H1 (cell line): ENCODE data around the gene ZNF618. TPM values are rescaled to one million over a fixed set of nuclear protein-coding genes. Genes with fewer than 3 reads are reported as not detected.

Experiments used
- CTCF ChIA-PET: fragments of 300-600 bp; sonication (Branson Sonifier 250); formaldehyde crosslinking; loops from one replicate; lab custom pipeline; 2021; ENCODE audit not compliant: partially characterized antibody; lab: Charles Lee
- POLR2A ChIA-PET: fragments of 300-600 bp; sonication (Branson Sonifier 250); formaldehyde crosslinking; loops from one replicate; lab custom pipeline; 2021; ENCODE audit warnings: inconsistent platforms; ENCODE audit not compliant: partially characterized antibody; lab: Charles Lee
- DNase-seq, 2 experiments: peaks; one replicate each; pipeline versions ENCODE4 v3.0.0 to v3.0.0-alpha.2; 2010 to 2022; ENCODE audit warnings: low spot score in 2 of 2, low read depth in 1 of 2, mixed read lengths in 1 of 2
- FAIRE-seq: peaks from 2 replicates; lab custom pipeline; 2011; peaks lifted over from hg19 to GRCh38; lab: Jason Lieb, UNC
- H2AFZ ChIP-seq: 2 replicates; pipeline ENCODE4 v1.8.1; 2012; ENCODE audit warnings: low read length, inconsistent platforms
- H2AK5ac ChIP-seq: 2 replicates; pipeline ENCODE4 v1.6.1; 2013; ENCODE audit warnings: low read depth, low read length
- H2BK120ac ChIP-seq: replicated peaks from 2 replicates; pipeline ENCODE3; 2013; ENCODE audit warnings: low read depth, low read length, inconsistent platforms
- H2BK12ac ChIP-seq: 2 replicates; pipeline ENCODE4 v1.6.1; 2013; ENCODE audit warnings: low read depth, low read length
- H2BK15ac ChIP-seq: 2 replicates; pipeline ENCODE4 v1.6.1; 2013; ENCODE audit warnings: low read length
- H2BK20ac ChIP-seq: 2 replicates; pipeline ENCODE4 v1.6.1; 2013; ENCODE audit warnings: low read length
- H2BK5ac ChIP-seq: 2 replicates; pipeline ENCODE4 v1.6.1; 2013; ENCODE audit warnings: low read depth, low read length
- H3K14ac ChIP-seq: 2 replicates; pipeline ENCODE4 v1.6.1; 2013; ENCODE audit warnings: inconsistent platforms; ENCODE audit not compliant: insufficient read length
- H3K18ac ChIP-seq: 2 replicates; pipeline ENCODE4 v1.6.1; 2013; ENCODE audit warnings: low read length; ENCODE audit errors: extremely low read depth
- H3K23ac ChIP-seq: 2 replicates; pipeline ENCODE4 v1.6.1; 2013; ENCODE audit warnings: inconsistent platforms; ENCODE audit not compliant: insufficient read length
- H3K23me2 ChIP-seq: 2 replicates; pipeline ENCODE4 v1.6.1; 2013; ENCODE audit warnings: low read depth, low read length
- H3K27ac ChIP-seq: 2 replicates; pipeline ENCODE4 v1.6.1; 2011; ENCODE audit warnings: low read depth, low read length, inconsistent platforms
- H3K27me3 ChIP-seq, 4 experiments: replicated peaks in 1 of 4; 1 replicate in 1 of 4; 2 replicates in 3 of 4; pipeline versions ENCODE4 v1.6.1 to v1.8.1; 2011 to 2013; ENCODE audit warnings: low read length in 3 of 4, mild to moderate bottlenecking in 3 of 4, inconsistent platforms in 2 of 4, mixed read lengths in 2 of 4, moderate library complexity in 1 of 4; ENCODE audit not compliant: control insufficient read depth in 3 of 4, insufficient read depth in 3 of 4; ENCODE audit errors: extremely low read depth in 1 of 4
- H3K36me3 ChIP-seq, 4 experiments: 2 replicates each; pipeline versions ENCODE4 v1.6.1 to v1.8.1; 2011 to 2013; ENCODE audit warnings: mild to moderate bottlenecking in 4 of 4, low read length in 3 of 4, moderate library complexity in 2 of 4, control low read depth in 1 of 4, inconsistent platforms in 1 of 4; ENCODE audit not compliant: insufficient read depth in 4 of 4, control insufficient read depth in 2 of 4
- H3K4ac ChIP-seq: replicated peaks from 2 replicates; pipeline ENCODE3; 2013; ENCODE audit warnings: low read length, low read depth, mixed read lengths, inconsistent platforms; ENCODE audit not compliant: insufficient read length
- H3K4me1 ChIP-seq, 4 experiments: replicated peaks in 1 of 4; 1 replicate in 1 of 4; 2 replicates in 3 of 4; pipeline versions ENCODE4 v1.6.1 to v1.8.1; 2011 to 2013; ENCODE audit warnings: low read length in 3 of 4, inconsistent platforms in 2 of 4, mixed read lengths in 1 of 4; ENCODE audit not compliant: insufficient read depth in 4 of 4, control insufficient read depth in 3 of 4
- H3K4me2 ChIP-seq, 2 experiments: 2 replicates each; pipeline versions ENCODE4 v1.6.1 to v1.8.1; 2011 to 2013; ENCODE audit warnings: low read depth in 2 of 2, low read length in 2 of 2, control low read depth in 1 of 2, inconsistent platforms in 1 of 2, mild to moderate bottlenecking in 1 of 2; ENCODE audit not compliant: insufficient read depth in 1 of 2
- H3K4me3 ChIP-seq, 4 experiments: fragments of 200-600, 300-600 bp in 1 of 4; sonication (generic), shearing (Covaris generic), sonication (Bioruptor Twin) in 1 of 4; 2 replicates each; pipeline versions ENCODE4 v1.5.1 to v1.8.1; 2011 to 2016; ENCODE audit warnings: low read length in 4 of 4, low read depth in 3 of 4, control low read depth in 2 of 4, inconsistent platforms in 2 of 4, mild to moderate bottlenecking in 2 of 4, mixed read lengths in 1 of 4, moderate library complexity in 1 of 4; ENCODE audit not compliant: insufficient read depth in 2 of 4; ENCODE audit errors: extremely low read depth in 1 of 4
- H3K56ac ChIP-seq: replicated peaks from 2 replicates; pipeline ENCODE3; 2013; ENCODE audit warnings: low read depth, mild to moderate bottlenecking, mixed read lengths, low read length, inconsistent platforms; ENCODE audit not compliant: insufficient read length
- H3K79me1 ChIP-seq: 2 replicates; pipeline ENCODE4 v1.6.1; 2013; ENCODE audit warnings: low read depth, low read length, control low read depth
- H3K79me2 ChIP-seq, 2 experiments: 2 replicates each; pipeline versions ENCODE4 v1.6.1 to v1.8.1; 2012 to 2013; ENCODE audit warnings: low read length in 2 of 2, mild to moderate bottlenecking in 2 of 2, inconsistent platforms in 1 of 2; ENCODE audit not compliant: insufficient read depth in 2 of 2, control insufficient read depth in 1 of 2
- H3K9ac ChIP-seq, 4 experiments: replicated peaks in 1 of 4; 1 replicate in 1 of 4; 2 replicates in 3 of 4; pipeline versions ENCODE4 v1.6.1 to v1.8.1; 2011 to 2013; ENCODE audit warnings: low read depth in 3 of 4, low read length in 3 of 4, control low read depth in 2 of 4, mild to moderate bottlenecking in 2 of 4, moderate library complexity in 2 of 4, inconsistent platforms in 1 of 4; ENCODE audit errors: extremely low read depth in 1 of 4
- H3K9me3 ChIP-seq, 2 experiments: 2 replicates each; pipeline versions ENCODE4 v1.6.1 to v1.8.1; 2012 to 2013; ENCODE audit warnings: mild to moderate bottlenecking in 2 of 2, moderate library complexity in 2 of 2, control low read depth in 1 of 2, inconsistent platforms in 1 of 2, low read depth in 1 of 2, low read length in 1 of 2, mixed read lengths in 1 of 2; ENCODE audit not compliant: insufficient read depth in 2 of 2
- H4K20me1 ChIP-seq, 2 experiments: replicated peaks in 1 of 2; 2 replicates each; pipeline versions ENCODE3 to v1.8.1; 2011 to 2013; ENCODE audit warnings: inconsistent platforms in 2 of 2, low read length in 2 of 2, mild to moderate bottlenecking in 1 of 2; ENCODE audit not compliant: insufficient read depth in 2 of 2, control insufficient read depth in 1 of 2
- H4K5ac ChIP-seq: 2 replicates; pipeline ENCODE4 v1.6.1; 2013; ENCODE audit warnings: low read length, low read depth, mixed read lengths, inconsistent platforms; ENCODE audit not compliant: insufficient read length
- H4K8ac ChIP-seq: 2 replicates; pipeline ENCODE4 v1.8.0; 2013; ENCODE audit warnings: mild to moderate bottlenecking, moderate library complexity, low read length, inconsistent platforms; ENCODE audit not compliant: insufficient read depth; ENCODE audit errors: extremely low read depth
- H4K91ac ChIP-seq: replicated peaks from 2 replicates; pipeline ENCODE3; 2013; ENCODE audit warnings: low read length, mixed read lengths, inconsistent platforms; ENCODE audit not compliant: insufficient read length
- ATF2 ChIP-seq: IDR thresholded peaks from 2 replicates; pipeline ENCODE4 v1.6.1; 2012; ENCODE audit warnings: low read length, inconsistent platforms
- WGBS, 2 experiments: shearing (Covaris generic) in 1 of 2; methylation state at CpG; one replicate each; pipeline versions ENCODE4 v1.1.6 to v1.1.7; 2013 to 2015; ENCODE audit warnings: low lambda C conversion rate in 2 of 2, mixed read lengths in 2 of 2, inconsistent platforms in 1 of 2, low coverage in 1 of 2, missing lambda C conversion rate in 1 of 2; ENCODE audit not compliant: insufficient replicate concordance in 2 of 2, insufficient coverage in 1 of 2, insufficient read length in 1 of 2; ENCODE audit errors: extremely low coverage in 1 of 2, missing lambda C conversion rate in 1 of 2; 5-methylcytosine and 5-hydroxymethylcytosine counted together
- polyA plus RNA-seq, 7 experiments: library from polyadenylated mRNA; depleted of rRNA in 3 of 7; stranded (reverse) in 5 of 7; unstranded in 2 of 7; fragments of >200 nt in 5 of 7; fragments of 200-250 nt in 2 of 7; gene quantifications; 1 replicate in 5 of 7; 2 replicates in 1 of 7; 4 replicates in 1 of 7; pipeline versions ENCODE4 v1.2.1 to v1.2.3, GENCODE V29; 2011 to 2013; ENCODE audit warnings: missing spikeins in 2 of 7, mixed read lengths in 2 of 7
- total RNA-seq: library from RNA; stranded (reverse); fragmentation: NEBNext Ultra II Directional; extraction: Animal tissue kit (Norgen Biotek cat#: 25700); gene quantifications from 2 replicates; pipeline ENCODE4 v1.2.1, GENCODE V29; 2021

ZNF618 gene
- total and polyA plus RNA-seq, 2 of the 8 experiments (the other 6 are each of a cell fraction or from before 2014, with no cell fraction given): 9.6 to 28.5 TPM

GRCh38 chr9:114096866-114097612 is 220.9 kb downstream of the ZNF618 start:
- H3K9me3 ChIP-seq: no peaks in the 10 kb centered on the region
- no peak overlapping the region; a peak in 1 of 8 replicates for H3K4me3 ChIP-seq
- ChIA-PET POLR2A (no interaction called here), CTCF (interaction anchor here (0.6 to 5.9 kb wide), 12 partner anchors 8 to 257 kb away, joined by 3 to 144 read pairs (median 4); partner anchors contain the start of gene AMBP)
- no peaks in the 10 kb centered on the region for H3K79me1 ChIP-seq
- no peak overlapping the region for H2AK5ac ChIP-seq
- no peaks in the 10 kb centered on the region for H4K20me1 ChIP-seq
- H3K23me2 ChIP-seq: peaks cover 5% of the 10 kb centered on the region; the same call in 1 of the 2 replicates
- peaks cover 2 to 27% (median 19%) of the 10 kb centered on the region in 4 experiments for H3K27me3 ChIP-seq
- H3K14ac ChIP-seq: no peak overlapping the region
- peak overlapping the region; percentile 74 to 75; a peak in 2 of 4 replicates for H3K4me2 ChIP-seq
- no peak overlapping the region for H2BK20ac ChIP-seq
- no peak overlapping the region for H4K91ac ChIP-seq
- no peak overlapping the region for H4K8ac ChIP-seq
- H3K4me1 ChIP-seq: peaks cover 0 to 16% (median 10%) of the 10 kb centered on the region in 4 experiments; a peak in 6 of 7 replicates
- no peak overlapping the region for H3K18ac ChIP-seq
- H2BK12ac ChIP-seq: no peak overlapping the region
- no peak overlapping the region for H2BK120ac ChIP-seq
- DNase-seq: no peak
- no peak overlapping the region for H3K56ac ChIP-seq
- no peak overlapping the region for H4K5ac ChIP-seq
- H2BK15ac ChIP-seq: no peak overlapping the region
- H3K4ac ChIP-seq: no peak overlapping the region
- H2BK5ac ChIP-seq: no peak overlapping the region
- no peak overlapping the region for H2AFZ ChIP-seq
- no peaks in the 10 kb centered on the region for H3K79me2 ChIP-seq
- no peak overlapping the region for H3K23ac ChIP-seq
- H3K27ac ChIP-seq: no peak overlapping the region
- no peaks in the 10 kb centered on the region for H3K36me3 ChIP-seq
- FAIRE-seq: no peak
- no peak overlapping the region for H3K9ac ChIP-seq
- WGBS, 2 experiments: 75% methylated on average over 12 of the region's 14 CpGs; no CpG with 5 or more reads in 1 of the 2 experiments
- TF ChIP-seq ATF2: no peak
